ENCODE data around the gene SPTBN5.

DNA sequence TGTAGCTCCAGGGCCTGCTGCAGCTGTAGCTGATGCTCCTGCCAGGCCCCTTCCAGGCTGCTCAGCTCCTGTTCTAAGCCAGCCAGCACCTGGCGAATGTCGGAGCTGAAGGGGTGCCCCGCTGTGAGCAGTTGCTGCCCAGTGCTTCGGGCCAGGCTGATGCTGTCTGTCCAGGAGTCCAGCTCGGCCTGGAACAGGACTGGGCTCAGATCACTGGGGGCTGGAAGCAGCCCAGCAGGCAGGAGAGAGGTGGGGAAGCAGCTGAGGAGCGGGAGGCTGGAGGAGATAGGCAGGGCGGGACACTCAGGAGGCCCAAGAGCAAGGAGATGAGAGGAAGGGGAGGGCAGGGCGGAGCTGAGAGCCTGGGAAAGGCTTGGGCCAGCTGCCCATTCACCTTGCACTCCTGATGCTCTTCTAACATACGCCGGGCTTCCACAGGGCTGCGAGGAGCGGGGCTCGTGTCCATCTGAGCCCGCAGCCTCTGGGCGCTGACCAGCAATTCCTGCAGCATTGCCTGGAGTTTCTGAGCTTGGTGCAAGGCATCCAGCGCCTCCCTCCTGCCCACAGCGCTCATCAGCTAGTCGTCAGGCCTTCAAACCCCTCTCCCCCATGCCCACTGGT lies 32.0 kb downstream of the SPTBN5 start:
- TF ChIP-seq CTCF (conservative IDR thresholded peaks at IDR 0.05; ENCODE audit: low read depth, low read length) = no peak
- TF ChIP-seq EZH2phosphoT487 (IDR thresholded peaks at IDR 0.05; ENCODE audit: borderline replicate concordance, low read length) = no peak
- TF ChIP-seq EZH2 (IDR thresholded peaks at IDR 0.05; ENCODE audit: low read length, unreplicated experiment) = no peak

Data from PC-3 (cell line).